Measurements from ENCODE around the gene GOLGA3. TPM values are rescaled to one million over a fixed set of nuclear protein-coding genes. Genes with fewer than 3 reads are reported as not detected.

The GOLGA3 gene
- 16.7 to 25.7 TPM (median 23.4 TPM) in 5 replicates for total RNA-seq (2022; extraction: Qiagen RNA extraction; ENCODE audit: low read depth)

GRCh38 chr12:132828706-132829534 is at the start of gene GOLGA3:
GOLGA3 (minus strand) TSS chr12:132828869; CDS start chr12:132822128, 6,741 bp downstream.

GRCh38 chr12:132761032-132761920 is 67.4 kb downstream of the GOLGA3 start, which contains the start of gene ANKLE2:
ANKLE2 (minus strand) TSS chr12:132761832; CDS start chr12:132761798, 34 bp downstream.

Other genes with a start within 250 kb of the GOLGA3 start
- not detected in 5 replicates for gene LRCOL1, start 218.3 kb downstream of the GOLGA3 start, total RNA-seq (2022; extraction: Qiagen RNA extraction; ENCODE audit: low read depth)
- gene P2RX2, start 210.1 kb downstream of the GOLGA3 start, total RNA-seq (2022; extraction: Qiagen RNA extraction; ENCODE audit: low read depth): not detected in 5 replicates
- gene POLE, start 141.5 kb downstream of the GOLGA3 start, total RNA-seq (2022; extraction: Qiagen RNA extraction; ENCODE audit: low read depth): 46.1 to 50.9 TPM (median 47.5 TPM) in 5 replicates
- 18.4 to 34.0 TPM (median 30.9 TPM) in 5 replicates for gene PXMP2, start 141.3 kb downstream of the GOLGA3 start, total RNA-seq (2022; extraction: Qiagen RNA extraction; ENCODE audit: low read depth)
- 37.7 to 59.9 TPM (median 56.8 TPM) in 5 replicates for gene PGAM5, start 118.0 kb downstream of the GOLGA3 start, total RNA-seq (2022; extraction: Qiagen RNA extraction; ENCODE audit: low read depth)
- 67.2 to 86.2 TPM (median 82.7 TPM) in 5 replicates for gene ANKLE2, start 67.0 kb downstream of the GOLGA3 start, total RNA-seq (2022; extraction: Qiagen RNA extraction; ENCODE audit: low read depth)
- 19.9 to 26.7 TPM (median 21.7 TPM) in 5 replicates for gene CHFR, start 58.7 kb upstream of the GOLGA3 start, total RNA-seq (2022; extraction: Qiagen RNA extraction; ENCODE audit: low read depth)
- 2.4 to 4.3 TPM (median 3.8 TPM) in 5 replicates for gene ZNF605, start 127.4 kb upstream of the GOLGA3 start, total RNA-seq (2022; extraction: Qiagen RNA extraction; ENCODE audit: low read depth)
- gene ZNF26, start 157.5 kb upstream of the GOLGA3 start, total RNA-seq (2022; extraction: Qiagen RNA extraction; ENCODE audit: low read depth): 6.8 to 10.0 TPM (median 7.6 TPM) in 5 replicates
- gene ZNF84, start 208.6 kb upstream of the GOLGA3 start, total RNA-seq (2022; extraction: Qiagen RNA extraction; ENCODE audit: low read depth): 10.9 to 15.5 TPM (median 12.9 TPM) in 5 replicates